Measurements from ENCODE around the gene SEC31B.

DNA sequence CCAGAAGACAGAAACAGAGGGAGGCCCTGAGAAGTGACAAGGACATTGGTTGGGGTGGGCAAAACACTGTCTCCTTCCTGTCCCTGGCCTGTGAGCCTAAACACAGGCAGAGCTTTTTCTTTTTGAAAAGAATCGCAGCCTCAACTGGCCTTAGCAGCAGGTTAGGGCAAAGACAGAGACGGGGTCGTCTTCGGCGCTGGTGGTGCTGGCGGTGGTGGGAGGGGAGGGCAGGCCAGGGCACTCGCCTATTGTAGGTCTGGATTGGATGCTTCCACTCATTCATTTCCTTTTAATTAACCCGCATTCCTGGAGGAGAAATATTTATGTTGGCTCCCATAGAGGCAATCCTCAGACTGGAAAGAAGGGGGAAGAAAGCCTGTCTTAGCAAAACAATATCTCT is 34.3 kb downstream of the SEC31B start:
- TF ChIP-seq EZH2 (IDR thresholded peaks at IDR 0.05; ENCODE audit: low read length), result no peak
- TF ChIP-seq, protein P1, sequence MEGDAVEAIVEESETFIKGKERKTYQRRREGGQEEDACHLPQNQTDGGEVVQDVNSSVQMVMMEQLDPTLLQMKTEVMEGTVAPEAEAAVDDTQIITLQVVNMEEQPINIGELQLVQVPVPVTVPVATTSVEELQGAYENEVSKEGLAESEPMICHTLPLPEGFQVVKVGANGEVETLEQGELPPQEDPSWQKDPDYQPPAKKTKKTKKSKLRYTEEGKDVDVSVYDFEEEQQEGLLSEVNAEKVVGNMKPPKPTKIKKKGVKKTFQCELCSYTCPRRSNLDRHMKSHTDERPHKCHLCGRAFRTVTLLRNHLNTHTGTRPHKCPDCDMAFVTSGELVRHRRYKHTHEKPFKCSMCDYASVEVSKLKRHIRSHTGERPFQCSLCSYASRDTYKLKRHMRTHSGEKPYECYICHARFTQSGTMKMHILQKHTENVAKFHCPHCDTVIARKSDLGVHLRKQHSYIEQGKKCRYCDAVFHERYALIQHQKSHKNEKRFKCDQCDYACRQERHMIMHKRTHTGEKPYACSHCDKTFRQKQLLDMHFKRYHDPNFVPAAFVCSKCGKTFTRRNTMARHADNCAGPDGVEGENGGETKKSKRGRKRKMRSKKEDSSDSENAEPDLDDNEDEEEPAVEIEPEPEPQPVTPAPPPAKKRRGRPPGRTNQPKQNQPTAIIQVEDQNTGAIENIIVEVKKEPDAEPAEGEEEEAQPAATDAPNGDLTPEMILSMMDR (optimal IDR thresholded peaks at IDR 0.05 in 1 of 3, IDR thresholded peaks at IDR 0.05 in 1 of 3, conservative IDR thresholded peaks at IDR 0.05 in 1 of 3; ENCODE audit: extremely low read depth in 1 of 3, insufficient read depth in 2 of 3, low read length in 3 of 3), result no peak
